ENCODE results near the gene AMDHD1.

DNA sequence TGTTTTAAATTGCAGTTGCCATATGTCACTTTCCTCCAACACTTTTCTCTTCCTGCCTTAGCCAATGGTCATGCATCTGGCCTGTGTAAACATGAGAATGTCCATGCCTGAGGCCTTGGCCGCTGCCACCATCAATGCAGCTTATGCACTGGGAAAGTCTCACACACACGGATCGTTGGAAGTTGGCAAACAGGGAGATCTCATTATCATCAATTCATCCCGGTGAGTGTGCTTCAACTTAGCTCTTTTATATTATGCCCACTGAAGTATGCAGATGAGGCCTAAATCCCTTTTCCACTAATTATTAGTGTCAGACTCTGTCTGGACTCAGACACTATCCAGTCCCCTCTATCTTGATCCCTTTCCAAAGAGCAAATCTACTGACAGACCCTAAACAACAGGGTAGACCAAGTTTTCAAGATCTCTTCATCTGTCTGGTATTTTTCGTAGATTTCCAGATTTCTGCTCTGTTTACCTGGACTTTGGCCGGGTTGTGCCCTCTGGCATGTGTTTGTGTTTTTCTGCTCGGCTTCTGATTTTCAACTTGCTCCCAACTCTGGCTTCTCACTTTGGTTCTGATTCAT, 23.2 kb downstream of the AMDHD1 start:
- TF ChIP-seq, protein P1, sequence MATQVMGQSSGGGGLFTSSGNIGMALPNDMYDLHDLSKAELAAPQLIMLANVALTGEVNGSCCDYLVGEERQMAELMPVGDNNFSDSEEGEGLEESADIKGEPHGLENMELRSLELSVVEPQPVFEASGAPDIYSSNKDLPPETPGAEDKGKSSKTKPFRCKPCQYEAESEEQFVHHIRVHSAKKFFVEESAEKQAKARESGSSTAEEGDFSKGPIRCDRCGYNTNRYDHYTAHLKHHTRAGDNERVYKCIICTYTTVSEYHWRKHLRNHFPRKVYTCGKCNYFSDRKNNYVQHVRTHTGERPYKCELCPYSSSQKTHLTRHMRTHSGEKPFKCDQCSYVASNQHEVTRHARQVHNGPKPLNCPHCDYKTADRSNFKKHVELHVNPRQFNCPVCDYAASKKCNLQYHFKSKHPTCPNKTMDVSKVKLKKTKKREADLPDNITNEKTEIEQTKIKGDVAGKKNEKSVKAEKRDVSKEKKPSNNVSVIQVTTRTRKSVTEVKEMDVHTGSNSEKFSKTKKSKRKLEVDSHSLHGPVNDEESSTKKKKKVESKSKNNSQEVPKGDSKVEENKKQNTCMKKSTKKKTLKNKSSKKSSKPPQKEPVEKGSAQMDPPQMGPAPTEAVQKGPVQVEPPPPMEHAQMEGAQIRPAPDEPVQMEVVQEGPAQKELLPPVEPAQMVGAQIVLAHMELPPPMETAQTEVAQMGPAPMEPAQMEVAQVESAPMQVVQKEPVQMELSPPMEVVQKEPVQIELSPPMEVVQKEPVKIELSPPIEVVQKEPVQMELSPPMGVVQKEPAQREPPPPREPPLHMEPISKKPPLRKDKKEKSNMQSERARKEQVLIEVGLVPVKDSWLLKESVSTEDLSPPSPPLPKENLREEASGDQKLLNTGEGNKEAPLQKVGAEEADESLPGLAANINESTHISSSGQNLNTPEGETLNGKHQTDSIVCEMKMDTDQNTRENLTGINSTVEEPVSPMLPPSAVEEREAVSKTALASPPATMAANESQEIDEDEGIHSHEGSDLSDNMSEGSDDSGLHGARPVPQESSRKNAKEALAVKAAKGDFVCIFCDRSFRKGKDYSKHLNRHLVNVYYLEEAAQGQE (tag by site-specific recombination; IDR thresholded peaks at IDR 0.05), result no peak
- TF ChIP-seq, protein P2, sequence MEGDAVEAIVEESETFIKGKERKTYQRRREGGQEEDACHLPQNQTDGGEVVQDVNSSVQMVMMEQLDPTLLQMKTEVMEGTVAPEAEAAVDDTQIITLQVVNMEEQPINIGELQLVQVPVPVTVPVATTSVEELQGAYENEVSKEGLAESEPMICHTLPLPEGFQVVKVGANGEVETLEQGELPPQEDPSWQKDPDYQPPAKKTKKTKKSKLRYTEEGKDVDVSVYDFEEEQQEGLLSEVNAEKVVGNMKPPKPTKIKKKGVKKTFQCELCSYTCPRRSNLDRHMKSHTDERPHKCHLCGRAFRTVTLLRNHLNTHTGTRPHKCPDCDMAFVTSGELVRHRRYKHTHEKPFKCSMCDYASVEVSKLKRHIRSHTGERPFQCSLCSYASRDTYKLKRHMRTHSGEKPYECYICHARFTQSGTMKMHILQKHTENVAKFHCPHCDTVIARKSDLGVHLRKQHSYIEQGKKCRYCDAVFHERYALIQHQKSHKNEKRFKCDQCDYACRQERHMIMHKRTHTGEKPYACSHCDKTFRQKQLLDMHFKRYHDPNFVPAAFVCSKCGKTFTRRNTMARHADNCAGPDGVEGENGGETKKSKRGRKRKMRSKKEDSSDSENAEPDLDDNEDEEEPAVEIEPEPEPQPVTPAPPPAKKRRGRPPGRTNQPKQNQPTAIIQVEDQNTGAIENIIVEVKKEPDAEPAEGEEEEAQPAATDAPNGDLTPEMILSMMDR (tag by site-specific recombination; IDR thresholded peaks at IDR 0.05), result no peak
- TF ChIP-seq GLI2 (tag by site-specific recombination; IDR thresholded peaks at IDR 0.05; ENCODE audit: borderline replicate concordance, low read depth), result no peak
- no peak for TF ChIP-seq ZBTB20 (tag by site-specific recombination; IDR thresholded peaks at IDR 0.05)
- TF ChIP-seq EGR2 (tag by site-specific recombination; IDR thresholded peaks at IDR 0.05; ENCODE audit: low read depth), result no peak
- TF ChIP-seq ZNF211 (tag by site-specific recombination; IDR thresholded peaks at IDR 0.05; ENCODE audit: low read depth), result no peak
- TF ChIP-seq ZNF146 (tag by site-specific recombination; IDR thresholded peaks at IDR 0.05), result no peak
- TF ChIP-seq ZNF138 (tag by site-specific recombination; IDR thresholded peaks at IDR 0.05; ENCODE audit: borderline replicate concordance), result no peak
- TF ChIP-seq ZNF223 (tag by site-specific recombination; IDR thresholded peaks at IDR 0.05), result no peak
- TF ChIP-seq ZNF24 (tag by site-specific recombination; IDR thresholded peaks at IDR 0.05), result no peak

All from HEK293 (cell line).